ENCODE measurements around the gene RNU1-2.
A peak's percentile ranks its signal among the peaks of the same experiment; 100 is the strongest.
"Not testable (repeated sequence)": the region's sequence is repeated elsewhere in the genome, so short reads cannot be mapped to it uniquely, and the experiment has no call there.

The RNU1-2 gene

DNA sequence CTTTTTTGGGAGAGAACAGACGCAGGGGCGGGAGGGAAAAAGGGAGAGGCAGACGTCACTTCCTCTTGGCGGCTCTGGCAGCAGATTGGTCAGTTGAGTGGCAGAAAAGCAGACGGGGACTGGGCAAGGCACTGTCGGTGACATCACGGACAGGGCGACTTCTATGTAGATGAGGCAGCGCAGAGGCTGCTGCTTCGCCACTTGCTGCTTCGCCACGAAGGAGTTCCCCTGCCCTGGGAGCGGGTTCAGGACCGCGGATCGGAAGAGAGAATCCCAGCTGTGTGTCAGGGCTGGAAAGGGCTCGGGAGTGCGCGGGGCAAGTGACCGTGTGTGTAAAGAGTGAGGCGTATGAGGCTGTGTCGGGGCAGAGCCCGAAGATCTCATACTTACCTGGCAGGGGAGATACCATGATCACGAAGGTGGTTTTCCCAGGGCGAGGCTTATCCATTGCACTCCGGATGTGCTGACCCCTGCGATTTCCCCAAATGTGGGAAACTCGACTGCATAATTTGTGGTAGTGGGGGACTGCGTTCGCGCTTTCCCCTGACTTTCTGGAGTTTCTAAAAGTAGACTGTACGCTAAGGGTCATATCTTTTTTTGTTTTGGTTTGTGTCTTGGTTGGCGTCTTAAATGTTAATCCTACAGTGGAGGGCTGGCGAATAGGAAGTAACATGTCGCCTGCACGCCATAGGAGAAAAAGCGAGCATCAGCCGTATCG is at the start of gene RNU1-2:
Gene RNU1-2, plus strand, starts transcription at position 383 of the 718 bp plus-strand sequence.
- peak; percentile 99 for DNase-seq

DNA sequence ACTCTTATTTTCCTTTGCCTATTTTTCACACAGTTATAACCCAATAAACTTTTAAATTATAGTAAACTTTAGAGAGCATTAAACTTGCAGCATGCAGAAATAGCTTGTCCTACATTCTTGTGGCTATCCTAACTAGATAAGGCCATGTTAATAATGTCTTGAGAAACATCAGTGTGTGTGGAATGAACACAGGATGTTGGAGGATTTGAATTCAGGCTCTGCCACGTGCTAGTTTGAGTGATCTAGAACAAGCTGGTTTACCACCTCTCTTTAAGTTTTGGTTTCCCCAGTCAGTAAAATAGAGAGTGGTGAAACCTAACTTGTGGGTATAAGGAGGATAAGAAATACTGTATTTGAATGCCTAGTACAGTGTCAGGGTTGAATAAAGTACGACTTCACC is 39.6 kb upstream of the RNU1-2 start:
- DNase-seq, result not testable (repeated sequence)

DNA sequence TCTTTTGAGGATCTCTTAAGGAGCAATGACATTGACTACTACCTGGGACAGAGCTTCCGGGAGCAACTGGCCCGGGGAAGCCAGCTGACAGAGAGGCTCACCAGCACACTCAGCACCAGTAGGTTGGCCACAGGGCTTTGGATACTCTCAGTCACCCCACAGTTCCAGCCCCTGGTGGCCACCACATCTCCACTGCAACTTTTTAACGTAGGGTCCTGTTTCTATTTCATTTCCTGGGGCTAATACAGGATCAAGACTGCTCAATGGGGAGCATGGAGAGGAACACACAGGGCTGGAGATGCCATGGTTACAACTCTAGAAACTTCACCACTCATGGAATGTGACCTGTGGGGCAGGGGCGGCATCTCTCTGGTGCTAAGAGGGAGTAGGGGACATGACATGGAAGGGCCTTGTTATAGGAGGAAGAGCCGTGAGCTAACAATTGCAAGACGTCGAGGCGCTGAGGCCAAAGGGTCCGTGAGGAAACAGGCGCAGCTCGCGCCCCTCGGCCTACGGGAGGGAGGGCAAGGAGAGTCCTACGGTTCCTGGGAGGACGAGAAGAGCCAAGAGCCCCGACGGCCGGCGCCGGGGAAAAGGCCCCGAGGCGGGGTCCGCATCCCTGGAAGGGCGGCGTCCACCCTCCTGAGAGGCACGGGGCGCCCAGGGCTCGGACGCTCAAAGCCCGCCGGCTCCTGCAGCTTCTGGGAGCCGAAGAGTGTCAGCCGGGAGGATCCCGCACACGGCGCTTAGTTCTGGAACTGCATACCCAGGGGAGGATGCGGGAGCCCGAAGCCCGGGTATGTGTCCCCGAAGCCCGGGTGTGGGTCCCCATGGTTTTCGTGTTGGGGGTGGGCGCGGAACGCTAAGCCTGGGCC is 36.4 kb upstream of the RNU1-2 start:
- DNase-seq, result not testable (repeated sequence)

DNA sequence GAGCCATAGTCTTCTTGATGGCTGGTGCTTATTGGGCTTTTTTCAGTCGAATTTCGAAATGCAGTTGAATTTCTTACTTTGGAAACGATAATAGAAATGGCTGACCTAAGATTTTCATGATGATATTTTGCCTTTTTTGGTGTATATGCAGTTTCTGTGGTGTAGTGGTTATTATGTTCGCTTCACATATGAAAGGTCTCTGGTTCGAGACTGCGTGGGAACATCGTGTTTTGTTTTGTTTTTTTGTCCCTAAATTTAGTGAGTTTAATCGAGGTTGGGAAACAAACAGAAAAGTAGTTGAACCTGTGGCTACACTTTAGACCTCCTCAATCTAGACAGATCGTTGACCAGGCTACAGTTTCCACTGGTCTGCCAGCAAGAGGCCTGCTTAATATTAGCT is 35.7 kb upstream of the RNU1-2 start:
- not testable (repeated sequence) for DNase-seq

DNA sequence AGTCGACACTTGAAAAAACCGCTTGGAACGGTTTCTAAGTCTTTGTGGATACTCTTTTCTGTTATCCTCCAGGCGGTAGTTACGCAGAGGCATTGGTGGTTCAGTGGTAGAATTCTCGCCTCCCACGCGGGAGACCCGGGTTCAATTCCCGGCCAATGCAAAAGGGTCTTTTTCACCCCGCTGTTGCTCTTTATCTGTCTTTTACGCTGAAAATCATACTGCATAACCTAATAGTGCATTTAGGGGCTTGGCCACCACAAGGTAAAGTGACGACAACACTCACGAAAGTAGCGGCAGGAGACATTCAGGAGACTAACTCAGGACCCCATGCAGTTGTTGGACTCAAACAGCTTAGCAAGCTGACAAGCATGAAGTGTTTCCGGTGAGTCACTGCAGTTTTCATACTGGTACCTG is 33.9 kb upstream of the RNU1-2 start:
- DNase-seq, result not testable (repeated sequence)

DNA sequence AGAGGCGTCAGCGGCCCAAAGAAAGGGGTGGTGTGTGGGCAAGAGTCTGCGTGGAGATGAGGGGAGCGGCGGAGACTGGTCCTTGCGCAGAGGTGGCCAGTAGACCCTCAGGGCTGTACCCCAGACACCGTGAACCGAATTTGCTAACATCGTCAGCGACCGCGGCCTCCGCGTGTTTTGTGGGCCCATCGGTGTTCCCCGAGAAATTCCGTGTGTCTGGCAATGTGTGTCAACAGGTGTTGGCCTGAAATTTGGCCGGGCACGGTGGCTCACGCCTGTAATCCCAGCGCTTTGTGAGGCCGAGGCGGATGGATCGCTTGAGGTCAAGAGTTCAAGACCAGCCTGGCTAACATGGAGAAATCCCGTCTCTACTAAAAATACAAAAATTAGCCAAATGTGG is 33.4 kb upstream of the RNU1-2 start:
- not testable (repeated sequence) for DNase-seq

DNA sequence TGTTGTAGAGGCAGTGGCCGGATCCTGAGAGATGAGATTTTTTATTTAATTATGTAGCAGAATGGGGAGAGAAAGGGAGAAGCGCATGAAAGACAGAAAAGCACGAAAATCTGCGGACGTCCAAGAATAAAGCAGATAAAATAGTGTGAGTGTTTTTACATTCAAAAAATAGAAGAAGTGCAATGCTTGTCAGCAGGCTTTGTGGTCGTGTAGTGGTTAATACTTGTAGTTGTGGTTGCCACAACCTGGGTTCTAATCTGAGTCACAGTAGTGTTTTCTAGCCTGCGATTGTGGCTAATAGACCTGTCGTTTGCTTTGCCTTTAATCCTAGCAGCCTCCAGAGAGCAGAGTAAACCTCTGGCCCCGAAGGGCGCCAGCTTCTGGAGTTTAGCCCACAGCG is 32.8 kb upstream of the RNU1-2 start:
- DNase-seq, result not testable (repeated sequence)

DNA sequence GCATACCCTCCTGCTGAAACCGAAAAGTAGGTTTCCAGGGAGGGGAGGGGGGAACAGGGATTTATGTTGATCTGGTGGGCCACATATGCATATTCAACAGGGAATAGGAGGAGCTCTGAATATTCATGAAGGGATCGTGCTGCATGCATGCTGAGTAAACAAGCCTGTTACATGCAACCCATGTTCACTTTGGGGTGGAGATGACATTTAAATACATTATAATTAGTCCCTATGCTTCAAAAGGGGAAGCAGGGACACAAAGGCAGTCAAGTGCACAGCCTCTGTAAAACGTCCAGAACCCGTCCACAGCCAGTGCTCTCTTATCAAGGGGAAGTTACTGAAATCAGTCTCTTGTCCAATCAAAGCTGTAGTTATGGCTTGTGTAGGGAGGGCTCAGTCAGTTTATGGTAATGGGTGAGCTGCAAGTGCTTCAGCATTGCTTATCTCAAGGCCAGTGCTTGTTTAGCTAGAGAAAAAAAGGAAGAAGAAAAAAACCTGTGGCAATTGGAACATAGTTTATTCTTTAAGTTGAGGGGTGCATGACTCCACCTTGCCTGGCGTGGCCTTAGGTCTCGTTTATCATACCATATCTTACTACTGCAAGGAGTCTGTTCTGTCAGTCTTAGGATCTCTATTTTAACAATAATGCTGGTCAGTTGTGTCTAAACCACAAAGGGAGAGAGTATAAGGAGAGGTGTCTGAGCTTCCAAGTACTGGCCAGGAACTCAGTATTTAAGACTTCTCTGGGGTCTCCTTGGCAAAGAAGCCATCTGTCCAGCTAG is 28.7 kb upstream of the RNU1-2 start:
- DNase-seq, result not testable (repeated sequence)

DNA sequence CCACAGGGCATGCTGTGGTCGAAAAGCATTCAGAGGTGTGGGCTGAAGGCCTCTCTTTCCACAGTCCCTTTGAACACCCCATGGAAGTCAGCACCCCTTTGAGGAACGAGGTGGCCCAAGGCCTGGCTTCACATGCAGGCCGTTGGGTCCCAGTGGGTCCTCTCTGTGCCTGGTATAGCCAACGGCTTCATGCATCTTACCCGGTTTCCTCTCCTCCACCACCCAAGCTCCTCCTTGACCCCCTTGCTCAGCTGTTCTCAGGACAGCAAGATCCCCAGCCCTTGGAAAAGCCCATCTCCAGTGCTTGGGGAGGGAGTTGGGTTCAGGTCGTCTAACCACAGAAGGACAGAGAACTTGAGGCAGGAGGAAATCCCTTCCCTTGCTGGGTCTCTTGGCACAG is 27.0 kb upstream of the RNU1-2 start:
- DNase-seq, result not testable (repeated sequence)

DNA sequence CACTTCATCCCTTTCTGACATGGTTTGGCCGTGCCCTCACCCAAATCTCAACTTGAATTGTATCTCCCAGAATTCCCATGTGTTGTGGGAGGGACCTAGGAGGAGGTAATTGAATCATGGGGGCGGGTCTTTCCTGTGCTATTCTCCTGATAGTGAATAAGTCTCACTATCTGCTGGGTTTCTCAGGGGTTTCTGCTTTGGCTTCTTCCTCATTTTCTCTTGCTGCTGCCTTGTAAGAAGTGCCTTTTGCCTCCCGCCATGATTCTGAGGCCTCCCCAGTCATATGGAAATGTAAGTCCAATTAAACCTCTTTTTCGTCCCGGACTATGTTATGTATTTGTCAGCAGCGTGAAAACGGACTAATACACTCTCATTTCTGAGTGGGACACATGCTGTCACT is 25.8 kb upstream of the RNU1-2 start:
- DNase-seq, result not testable (repeated sequence)

DNA sequence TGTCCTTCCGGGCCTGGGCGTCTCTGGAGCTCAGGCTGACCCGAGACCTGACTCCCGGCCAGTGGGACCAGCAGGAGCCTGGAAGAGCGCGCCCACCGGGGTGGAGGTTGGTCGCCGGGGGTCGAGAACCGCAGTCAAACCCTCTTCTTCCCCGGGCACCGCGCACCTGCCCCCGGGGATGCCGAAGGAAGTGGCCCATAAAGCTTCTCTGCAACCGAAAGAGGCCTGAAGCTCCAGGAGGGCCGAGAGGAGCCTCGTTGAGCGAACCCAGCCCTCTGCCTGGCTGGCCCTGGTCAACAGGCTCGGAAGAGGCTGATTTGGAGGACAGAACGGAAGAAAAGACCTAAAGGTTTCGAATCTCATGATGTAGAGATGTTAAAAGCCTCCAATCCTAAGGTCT is 24.6 kb upstream of the RNU1-2 start:
- DNase-seq, result not testable (repeated sequence)

DNA sequence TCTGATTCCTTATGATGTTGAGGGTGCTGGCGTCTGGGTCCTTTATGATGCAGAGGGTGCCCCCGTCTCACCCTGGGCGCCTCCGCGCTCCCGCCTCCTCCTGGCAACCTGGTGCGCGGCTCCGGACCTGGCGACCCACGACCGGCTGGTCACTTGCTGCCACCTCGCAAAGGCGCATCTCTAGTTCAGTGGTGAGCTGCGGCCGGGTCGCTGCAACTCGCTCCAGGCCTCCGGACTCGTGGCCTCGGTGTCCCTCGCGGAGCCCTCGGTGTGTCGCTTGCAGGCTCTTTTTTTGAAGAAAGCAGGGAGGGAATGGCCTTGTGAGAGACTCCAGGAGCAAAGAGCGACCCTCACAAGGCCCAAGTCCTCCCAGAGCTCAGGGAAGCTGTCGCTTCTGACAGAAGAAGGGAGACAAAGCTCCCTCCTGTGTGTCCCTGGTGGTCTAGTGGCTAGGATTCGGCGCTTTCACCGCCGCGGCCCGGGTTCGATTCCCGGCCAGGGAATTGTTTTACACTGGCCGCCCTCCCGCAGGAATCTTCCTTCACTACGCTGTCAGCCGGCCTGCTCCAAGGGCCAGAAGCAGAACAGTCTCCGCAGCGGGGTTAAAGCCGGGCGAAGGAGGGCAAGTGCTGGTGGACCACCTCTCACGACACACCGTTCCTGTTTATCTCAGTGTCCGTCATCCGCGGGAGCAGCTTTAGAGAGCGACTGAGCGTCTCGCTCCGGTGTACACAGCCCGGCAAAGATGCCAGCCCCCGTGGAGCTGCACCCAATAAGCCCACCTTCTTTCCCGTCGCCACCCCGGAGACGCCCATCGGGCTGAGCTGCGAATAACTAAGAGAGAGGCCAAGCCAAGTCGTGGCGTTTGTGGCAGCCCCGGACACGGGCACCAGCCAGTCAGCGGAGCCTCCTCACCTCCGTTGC is 23.4 kb upstream of the RNU1-2 start:
- not testable (repeated sequence) for DNase-seq

DNA sequence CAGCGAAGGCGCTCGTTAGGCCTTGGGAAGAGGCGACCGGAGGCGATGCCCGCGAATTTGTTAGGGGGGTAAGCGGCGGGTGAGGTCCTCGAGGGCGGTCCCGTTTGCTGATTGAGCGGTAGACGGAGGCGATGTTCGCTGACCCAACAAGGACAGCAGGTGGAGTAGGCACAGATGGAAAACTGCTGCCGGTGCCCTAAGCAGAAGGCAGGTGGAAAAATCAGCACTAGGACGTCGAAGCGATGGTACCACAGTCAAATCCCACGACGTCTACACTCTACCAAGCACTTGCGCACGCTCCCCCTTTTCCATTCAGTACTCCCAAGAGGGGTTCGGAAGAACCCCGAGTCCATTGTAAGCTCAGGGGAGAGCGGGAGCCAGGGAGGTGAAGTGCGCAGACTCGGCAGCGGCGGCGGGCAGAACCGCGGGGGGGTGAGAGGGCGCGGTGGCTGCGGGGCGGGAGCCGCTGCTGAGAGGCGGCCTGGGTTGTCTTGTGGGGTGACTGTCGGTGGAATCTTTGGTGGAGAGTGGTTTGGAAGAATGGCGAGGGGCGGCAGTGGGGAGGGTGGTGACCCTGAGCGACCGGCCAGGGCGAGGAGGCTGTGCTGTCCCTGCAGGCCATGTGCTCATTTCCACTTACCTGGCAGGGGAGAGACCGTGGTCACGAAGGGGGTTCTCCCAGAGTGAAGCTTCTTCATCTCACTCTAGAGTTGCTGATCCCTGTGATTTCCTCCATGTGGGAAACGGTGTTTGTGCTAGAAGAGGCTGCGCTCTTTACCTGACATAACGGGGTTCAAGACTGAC is 22.5 kb upstream of the RNU1-2 start:
- DNase-seq, result not testable (repeated sequence)

DNA sequence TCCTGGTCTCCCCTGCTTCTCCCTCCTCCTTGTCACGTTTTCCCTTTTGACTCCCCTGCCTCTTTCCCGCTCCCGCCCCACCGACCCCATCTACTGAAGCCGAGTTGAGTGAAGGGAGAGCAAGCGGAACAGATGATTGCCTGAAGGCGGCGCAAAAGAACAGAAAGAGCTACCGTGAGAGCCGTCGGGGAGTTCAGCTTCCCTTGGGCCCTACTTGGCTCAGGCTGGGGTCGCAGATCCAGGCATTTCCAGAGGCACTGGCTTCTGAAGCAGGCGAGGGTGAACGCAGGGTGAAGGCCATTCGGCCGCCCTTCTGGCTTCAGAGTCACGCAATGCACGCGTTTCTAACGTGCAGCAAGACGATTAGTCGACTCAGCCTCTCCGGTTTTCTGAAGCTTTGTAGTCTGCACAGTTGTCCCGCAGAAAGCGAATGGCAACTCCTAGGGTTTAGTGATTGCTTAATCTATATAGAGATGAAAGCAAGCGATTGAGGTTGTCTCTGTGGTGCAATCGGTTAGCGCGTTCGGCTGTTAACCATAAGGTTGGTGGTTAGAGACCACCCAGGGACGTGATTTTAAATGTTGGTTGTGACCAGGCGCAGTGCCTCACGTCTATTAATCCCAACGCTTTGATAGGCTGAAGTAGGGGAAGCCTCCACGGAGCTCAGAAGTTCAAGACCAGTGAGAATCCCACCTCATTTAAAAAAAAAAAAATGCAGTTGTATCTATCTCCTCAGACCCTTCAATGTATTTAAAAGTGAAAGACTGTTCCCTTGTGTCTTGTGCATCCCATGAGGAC is 20.6 kb upstream of the RNU1-2 start:
- DNase-seq, result not testable (repeated sequence)

DNA sequence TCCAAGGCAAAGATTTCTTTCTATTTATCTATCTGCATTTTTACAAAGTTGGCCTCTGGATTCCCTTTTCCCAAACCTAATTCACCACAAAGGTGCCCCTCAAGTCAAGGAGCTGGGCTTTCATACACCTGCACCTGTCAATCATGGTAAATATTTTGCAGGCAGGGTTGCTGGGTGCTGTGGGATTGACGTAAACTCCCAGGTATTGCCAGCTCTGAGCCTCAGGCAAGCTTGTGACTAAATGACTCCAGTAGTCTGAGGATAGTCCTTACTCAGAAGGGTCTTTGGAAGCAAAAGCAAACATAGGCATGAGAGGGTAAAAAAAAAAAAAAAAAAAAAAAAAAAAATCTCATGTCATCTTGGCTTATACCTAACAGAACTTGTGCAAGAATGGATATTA is 14.0 kb upstream of the RNU1-2 start:
- DNase-seq, result not testable (repeated sequence)

DNA sequence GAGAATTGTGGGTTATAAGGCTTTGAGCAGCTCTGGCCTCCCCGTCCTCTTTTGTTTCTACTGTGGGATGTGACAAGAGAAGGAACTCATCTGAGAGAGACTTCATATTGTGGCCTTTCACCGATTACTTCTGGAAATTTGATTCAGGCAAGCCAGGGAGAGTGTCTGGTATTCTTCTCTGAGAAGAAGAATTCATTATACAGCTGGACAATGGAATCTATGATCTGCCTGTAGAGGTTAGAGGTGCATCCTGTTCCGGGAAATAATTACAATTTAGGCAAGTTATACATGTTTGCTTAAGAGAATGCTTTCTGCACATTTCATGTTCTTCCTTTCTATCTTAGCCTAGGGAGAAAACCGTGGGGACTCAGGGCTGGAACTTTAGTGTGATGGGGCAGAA is 12.8 kb upstream of the RNU1-2 start:
- DNase-seq, result no peak

DNA sequence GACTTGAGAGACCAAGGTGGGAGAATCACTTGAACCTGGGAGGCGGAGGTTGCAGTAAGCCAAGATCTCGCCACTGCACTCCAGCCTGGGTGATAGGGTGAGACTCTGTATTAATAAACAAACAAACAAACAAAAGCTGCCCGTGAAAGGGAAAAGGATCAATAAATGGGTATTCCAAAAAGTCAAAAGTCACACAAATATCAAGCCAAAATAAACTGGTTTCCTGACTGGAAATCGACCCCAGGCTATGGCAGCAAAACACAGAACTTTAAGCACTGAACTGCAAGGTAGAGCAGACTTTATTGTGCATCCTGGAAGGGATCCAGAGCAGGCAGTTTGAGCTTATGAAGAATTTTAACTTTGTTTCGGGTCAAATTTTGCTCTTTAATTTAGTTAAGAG is 11.3 kb upstream of the RNU1-2 start:
- not testable (repeated sequence) for DNase-seq

DNA sequence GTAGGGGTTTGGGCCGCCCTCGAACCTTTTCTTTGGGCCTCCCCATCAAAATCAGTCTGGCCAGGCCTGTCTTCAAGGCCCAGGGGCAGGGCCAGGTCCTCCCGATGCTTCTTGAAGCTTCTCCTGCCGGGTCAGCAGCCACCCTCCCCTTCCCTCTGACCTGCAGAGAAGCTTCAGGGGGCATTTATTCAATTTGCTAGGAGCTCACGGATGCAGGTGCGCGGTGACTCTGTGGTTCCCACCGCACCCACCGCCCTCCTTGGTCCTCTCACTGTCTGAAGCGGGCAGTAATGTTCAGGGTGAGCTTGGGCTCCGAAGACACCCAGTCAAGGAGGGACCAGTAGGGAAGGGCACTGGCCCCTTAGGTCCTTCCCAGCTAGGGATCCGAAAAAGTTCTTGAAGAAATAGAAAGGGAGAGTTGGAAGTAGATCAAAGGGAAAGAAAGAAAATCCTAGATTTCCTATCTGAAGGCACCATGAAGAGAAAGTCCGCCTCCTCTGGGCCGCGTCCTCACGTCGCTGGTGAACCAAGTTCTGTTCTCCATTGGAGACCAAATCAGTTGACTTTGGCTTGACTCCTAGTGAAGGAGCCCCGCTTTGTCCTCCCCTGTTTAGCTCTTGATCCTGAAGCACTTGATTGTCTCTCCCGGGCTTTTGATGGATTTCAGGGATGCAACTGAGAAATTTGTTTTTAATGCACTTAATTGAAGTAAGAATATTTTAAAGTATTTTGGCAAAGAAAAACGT is 8.7 kb upstream of the RNU1-2 start:
- no peak for DNase-seq

Data from inflammatory macrophage treated with lipopolysaccharide for 4 hours (primary cell).